Measurements from ENCODE around the gene HS3ST1. TPM values are rescaled to one million over a fixed set of nuclear protein-coding genes. Genes with fewer than 3 reads are reported as not detected.

HS3ST1 gene
- total and polyA plus RNA-seq, 2 donors from 2014 or later: 1.1 to 39.0 TPM

GRCh38 chr4:11470438-11471045 is 41.8 kb upstream of the HS3ST1 start:
- FAIRE-seq: no peak
- Histone ChIP-seq H3K4me3 (ENCODE audit: low read length in 3 of 3) (no peak overlapping the region), H3K27ac (ENCODE audit: low read depth in 2 of 2, low read length in 2 of 2) (no peak overlapping the region), H3K36me3 (ENCODE audit: control insufficient read depth in 2 of 3, insufficient read depth in 3 of 3, low read length in 3 of 3) (no peaks in the 10 kb centered on the region), H3K9ac (ENCODE audit: low read length in 3 of 3) (no peak overlapping the region), H3K4me1 (ENCODE audit: control insufficient read depth in 2 of 3, insufficient read depth in 2 of 3, low read depth in 1 of 3, low read length in 3 of 3) (peaks cover 0 to 2% (median 0%) of the 10 kb centered on the region in 3 donors), H3K27me3 (ENCODE audit: control insufficient read depth, insufficient read depth, low read length) (no peaks in the 10 kb centered on the region), H3K9me3 (ENCODE audit: control insufficient read depth in 2 of 3, insufficient read depth in 1 of 3, low read length in 3 of 3) (no peaks in the 10 kb centered on the region)
- intact Hi-C loops (cut with DNase I): no loop called here
- no peak for TF ChIP-seq CTCF (IDR thresholded peaks at IDR 0.05; ENCODE audit: borderline replicate concordance, extremely low read depth, insufficient read depth)
- DNase-seq: peak in 1 of 5 donors; percentile 9

- H3K9me3 ChIP-seq (ENCODE audit: control insufficient read depth in 2 of 3, insufficient read depth in 1 of 3, low read length in 3 of 3): no peaks in the 10 kb centered on the region
- FAIRE-seq (no peak), DNase-seq (no peak)
- H3K9ac ChIP-seq (ENCODE audit: low read length in 3 of 3): no peak overlapping the region
- no peak for TF ChIP-seq CTCF (IDR thresholded peaks at IDR 0.05; ENCODE audit: borderline replicate concordance, extremely low read depth, insufficient read depth)
- intact Hi-C loops (cut with DNase I): no loop called here
- no peak overlapping the region for H3K4me3 ChIP-seq (ENCODE audit: low read length in 3 of 3)
- peaks cover 0 to 2% (median 0%) of the 10 kb centered on the region in 3 donors for H3K4me1 ChIP-seq (ENCODE audit: control insufficient read depth in 2 of 3, insufficient read depth in 2 of 3, low read depth in 1 of 3, low read length in 3 of 3)
- H3K27ac ChIP-seq (ENCODE audit: low read depth in 2 of 2, low read length in 2 of 2): no peak overlapping the region
- H3K36me3 ChIP-seq (ENCODE audit: control insufficient read depth in 2 of 3, insufficient read depth in 3 of 3, low read length in 3 of 3): no peaks in the 10 kb centered on the region
- H3K27me3 ChIP-seq (ENCODE audit: control insufficient read depth, insufficient read depth, low read length): no peaks in the 10 kb centered on the region
Observed at GRCh38 chr4:11469650-11470437, 41.1 kb upstream of the HS3ST1 start.

- no peak for FAIRE-seq
- no peak for TF ChIP-seq CTCF (IDR thresholded peaks at IDR 0.05; ENCODE audit: borderline replicate concordance, extremely low read depth, insufficient read depth)
- no peak overlapping the region for H3K27ac ChIP-seq (ENCODE audit: low read depth in 2 of 2, low read length in 2 of 2)
- no peak overlapping the region for H3K9ac ChIP-seq (ENCODE audit: low read length in 3 of 3)
- no peaks in the 10 kb centered on the region for H3K9me3 ChIP-seq (ENCODE audit: control insufficient read depth in 2 of 3, insufficient read depth in 1 of 3, low read length in 3 of 3)
- peaks cover 0 to 2% (median 0%) of the 10 kb centered on the region in 3 donors for H3K4me1 ChIP-seq (ENCODE audit: control insufficient read depth in 2 of 3, insufficient read depth in 2 of 3, low read depth in 1 of 3, low read length in 3 of 3)
- intact Hi-C loops (cut with DNase I): no loop called here
- DNase-seq: peak in 2 of 5 donors; percentile 7 to 29
- H3K27me3 ChIP-seq (ENCODE audit: control insufficient read depth, insufficient read depth, low read length): no peaks in the 10 kb centered on the region
- no peaks in the 10 kb centered on the region for H3K36me3 ChIP-seq (ENCODE audit: control insufficient read depth in 2 of 3, insufficient read depth in 3 of 3, low read length in 3 of 3)
- no peak overlapping the region for H3K4me3 ChIP-seq (ENCODE audit: low read length in 3 of 3)
Observed at GRCh38 chr4:11468901-11469300, 40.2 kb upstream of the HS3ST1 start.

Data from kidney (tissue), 14 donors.